Ishikawa (cell line): ENCODE measurements around the gene DDRGK1.

Experiments
- CEBPB ChIP-seq: IDR thresholded peaks from 2 replicates; pipeline ENCODE4 v1.6.1; 2012
- CREB1 ChIP-seq: IDR thresholded peaks from 2 replicates; pipeline ENCODE4 v1.6.1; 2012; ENCODE audit warnings: low read depth
- EGR1 ChIP-seq: IDR thresholded peaks from 2 replicates; pipeline ENCODE4 v1.6.1; 2012
- EP300 ChIP-seq: IDR thresholded peaks from 2 replicates; pipeline ENCODE4 v1.6.1; 2012; ENCODE audit warnings: borderline replicate concordance
- FOXM1 ChIP-seq: IDR thresholded peaks from 2 replicates; pipeline ENCODE4 v1.6.1; 2012; ENCODE audit warnings: low read depth, borderline replicate concordance
- MAX ChIP-seq: IDR thresholded peaks from 2 replicates; pipeline ENCODE4 v1.6.1; 2012
- NFIC ChIP-seq: IDR thresholded peaks from 2 replicates; pipeline ENCODE4 v1.6.1; 2012
- RAD21 ChIP-seq: IDR thresholded peaks from 2 replicates; pipeline ENCODE4 v1.6.1; 2012; ENCODE audit warnings: low read depth
- REST ChIP-seq: IDR thresholded peaks from 2 replicates; pipeline ENCODE4 v1.6.1; 2012; ENCODE audit warnings: low read depth, mild to moderate bottlenecking
- TAF1 ChIP-seq: IDR thresholded peaks from 2 replicates; pipeline ENCODE4 v1.6.1; 2012; ENCODE audit warnings: low read depth, mild to moderate bottlenecking
- TCF12 ChIP-seq: IDR thresholded peaks from 2 replicates; pipeline ENCODE4 v1.6.1; 2012; ENCODE audit warnings: low read depth
- TEAD4 ChIP-seq: IDR thresholded peaks from 2 replicates; pipeline ENCODE4 v1.6.1; 2012
- USF1 ChIP-seq: IDR thresholded peaks from 2 replicates; pipeline ENCODE4 v1.6.1; 2012
- YY1 ChIP-seq: IDR thresholded peaks from 2 replicates; pipeline ENCODE4 v1.6.1; 2012; ENCODE audit warnings: low read depth
- ZBTB7A ChIP-seq: IDR thresholded peaks from 2 replicates; pipeline ENCODE4 v1.6.1; 2012; ENCODE audit warnings: low read depth

Gene DDRGK1

GRCh38 chr20:3199206-3199605, 5.3 kb downstream of the DDRGK1 start:
- TF ChIP-seq USF1 (no peak), TEAD4 (no peak), REST (no peak), TAF1 (no peak), ZBTB7A (no peak), TCF12 (no peak), YY1 (no peak), MAX (no peak), EGR1 (no peak), CREB1 (no peak), NFIC (no peak), EP300 (no peak), FOXM1 (no peak), CEBPB (no peak), RAD21 (no peak)

GRCh38 chr20:3195590-3196237, 8.8 kb downstream of the DDRGK1 start:
- TF ChIP-seq TCF12, result no peak
- no peak for TF ChIP-seq ZBTB7A
- no peak for TF ChIP-seq FOXM1
- no peak for TF ChIP-seq TAF1
- TF ChIP-seq YY1, result no peak
- no peak for TF ChIP-seq USF1
- no peak for TF ChIP-seq CREB1
- no peak for TF ChIP-seq EP300
- TF ChIP-seq EGR1, result no peak
- TF ChIP-seq CEBPB, result no peak
- TF ChIP-seq REST, result no peak

- no peak for TF ChIP-seq USF1
- no peak for TF ChIP-seq FOXM1
- no peak for TF ChIP-seq YY1
- TF ChIP-seq EGR1, result no peak
- no peak for TF ChIP-seq EP300
- TF ChIP-seq TEAD4, result no peak
- TF ChIP-seq CREB1, result no peak
- no peak for TF ChIP-seq CEBPB
- TF ChIP-seq TAF1, result no peak
- TF ChIP-seq REST, result no peak
- no peak for TF ChIP-seq NFIC
- no peak for TF ChIP-seq RAD21
- no peak for TF ChIP-seq ZBTB7A
- TF ChIP-seq TCF12, result no peak
- no peak for TF ChIP-seq MAX
Measured at GRCh38 chr20:3194617-3195280, 9.7 kb downstream of the DDRGK1 start.
